HG03280 (cell line): ENCODE data around the gene CACNA2D3.
"Not testable (repeated sequence)": the region's sequence is repeated elsewhere in the genome, so short reads cannot be mapped to it uniquely, and the experiment has no call there.

ENCODE experiments used
- ATAC-seq: cut with Tn5 transposase; IDR thresholded peaks from one replicate; pipeline ENCODE4 v1.9.1; 2021; ENCODE audit warnings: mild to moderate bottlenecking, moderate library complexity; ENCODE audit not compliant: unreplicated experiment

CACNA2D3 gene

GRCh38 chr3:54608041-54608440 lies 485.7 kb downstream of the CACNA2D3 start:
- ATAC-seq: no peak

GRCh38 chr3:54619053-54619452 lies 496.7 kb downstream of the CACNA2D3 start:
- no peak for ATAC-seq

DNA sequence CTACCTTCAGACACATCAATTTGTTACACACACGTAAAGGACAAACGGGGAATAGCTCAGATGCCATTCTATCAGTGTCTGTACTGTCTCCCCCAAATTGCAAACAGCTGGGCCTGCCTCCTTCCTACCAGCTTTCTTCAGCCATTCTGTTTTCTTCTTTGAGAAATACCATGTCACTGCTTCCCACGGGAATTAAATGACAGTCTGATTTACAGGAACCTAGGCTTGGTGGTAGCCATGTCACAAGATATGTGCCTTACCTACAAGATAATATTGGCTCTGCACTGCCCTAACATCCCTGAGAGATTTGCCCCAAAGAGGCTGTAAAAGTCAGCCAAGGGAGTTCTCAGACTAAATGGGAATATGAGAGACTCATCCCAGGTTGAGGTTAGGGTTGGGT lies 497.2 kb downstream of the CACNA2D3 start:
- ATAC-seq: no peak

GRCh38 chr3:54621184-54621583 lies 498.8 kb downstream of the CACNA2D3 start:
- ATAC-seq: no peak

DNA sequence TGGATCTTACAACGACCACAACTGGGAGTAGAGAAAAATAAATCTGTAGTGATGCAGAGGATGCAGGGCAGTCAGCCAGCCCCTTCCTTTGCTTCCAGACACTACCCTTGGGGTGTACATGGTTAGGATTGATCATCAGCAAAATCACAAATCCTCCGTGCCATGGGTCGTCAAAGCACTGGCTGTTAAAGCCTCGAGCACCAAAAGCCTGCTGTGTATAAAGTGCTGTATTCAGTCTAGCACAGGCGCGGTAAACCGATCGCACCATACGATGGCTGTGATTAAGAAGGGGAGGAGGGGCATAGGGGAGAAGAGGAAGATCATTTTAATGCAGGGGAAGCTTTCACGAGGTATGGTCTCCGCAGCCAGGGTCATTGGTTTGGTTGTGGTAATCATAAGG lies 500.3 kb downstream of the CACNA2D3 start:
- ATAC-seq: no peak

- ATAC-seq: no peak
Observed at GRCh38 chr3:54625805-54626787, 503.7 kb downstream of the CACNA2D3 start.

GRCh38 chr3:54628888-54629441 lies 506.6 kb downstream of the CACNA2D3 start:
- no peak for ATAC-seq

DNA sequence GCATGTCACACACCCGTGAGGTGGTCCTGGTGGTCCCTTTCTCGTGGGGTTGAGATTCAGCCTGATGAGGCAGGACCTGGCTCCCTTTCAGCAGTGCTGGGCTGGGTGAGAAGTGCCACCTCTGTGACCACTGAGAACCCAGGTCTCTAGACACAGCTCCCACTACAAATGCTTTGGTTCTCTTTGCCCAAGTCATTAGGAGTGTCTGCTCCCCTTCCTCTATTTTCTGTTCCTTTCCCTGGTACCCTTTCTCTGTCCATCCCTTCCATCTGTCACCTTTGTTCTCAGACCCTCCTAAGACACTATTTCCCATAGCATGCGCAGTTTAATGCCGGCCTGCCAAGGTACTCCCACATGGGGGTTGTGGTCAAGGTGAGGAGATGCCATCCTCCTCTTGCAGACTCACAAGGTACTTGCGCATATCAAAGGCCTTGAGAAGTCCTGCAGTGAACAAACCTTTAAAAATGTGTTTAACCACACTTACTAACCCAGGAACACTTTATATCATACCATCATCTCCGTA lies 507.8 kb downstream of the CACNA2D3 start:
- ATAC-seq: no peak

GRCh38 chr3:54631001-54631400 lies 508.6 kb downstream of the CACNA2D3 start:
- not testable (repeated sequence) for ATAC-seq

DNA sequence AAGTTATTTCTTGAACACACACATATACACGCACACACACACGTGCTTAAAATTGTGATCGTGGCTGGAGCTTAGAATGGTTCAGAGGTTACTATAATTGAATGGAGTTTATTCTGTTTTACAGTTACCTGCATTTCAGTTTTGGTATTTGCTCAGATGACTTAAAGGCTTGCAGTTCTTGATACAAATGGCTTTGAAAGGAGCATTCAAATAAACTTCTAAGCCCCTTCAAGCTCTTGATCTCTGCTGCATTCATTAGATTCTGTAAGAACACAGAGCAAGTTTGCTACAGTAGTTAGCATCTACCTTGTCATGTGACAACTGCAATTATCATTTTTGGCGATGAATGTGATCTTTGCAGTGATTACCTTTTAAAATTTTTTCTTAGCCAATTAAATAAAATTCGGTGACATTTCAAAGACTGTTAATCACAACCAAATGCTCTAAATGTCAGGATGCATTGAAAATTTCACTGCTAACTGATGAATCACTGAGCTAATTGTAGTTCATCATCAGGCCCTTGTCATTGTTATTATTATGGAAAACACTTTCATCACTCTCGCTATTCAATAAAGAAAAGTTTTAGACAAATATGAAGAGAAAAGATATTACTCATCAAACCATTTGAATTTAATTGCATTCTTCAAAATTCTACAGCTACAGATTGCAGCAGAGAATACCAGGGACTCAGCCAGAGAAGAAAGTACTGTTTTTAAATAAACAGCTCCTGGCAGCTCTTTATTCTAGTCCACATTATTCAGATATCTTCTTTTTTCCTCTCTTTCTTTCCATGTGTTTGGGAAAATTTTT lies 509.4 kb downstream of the CACNA2D3 start:
- no peak for ATAC-seq

- ATAC-seq: no peak
Observed at GRCh38 chr3:54632326-54632665, 509.9 kb downstream of the CACNA2D3 start.

- no peak for ATAC-seq
Observed at GRCh38 chr3:54632834-54633233, 510.5 kb downstream of the CACNA2D3 start.

DNA sequence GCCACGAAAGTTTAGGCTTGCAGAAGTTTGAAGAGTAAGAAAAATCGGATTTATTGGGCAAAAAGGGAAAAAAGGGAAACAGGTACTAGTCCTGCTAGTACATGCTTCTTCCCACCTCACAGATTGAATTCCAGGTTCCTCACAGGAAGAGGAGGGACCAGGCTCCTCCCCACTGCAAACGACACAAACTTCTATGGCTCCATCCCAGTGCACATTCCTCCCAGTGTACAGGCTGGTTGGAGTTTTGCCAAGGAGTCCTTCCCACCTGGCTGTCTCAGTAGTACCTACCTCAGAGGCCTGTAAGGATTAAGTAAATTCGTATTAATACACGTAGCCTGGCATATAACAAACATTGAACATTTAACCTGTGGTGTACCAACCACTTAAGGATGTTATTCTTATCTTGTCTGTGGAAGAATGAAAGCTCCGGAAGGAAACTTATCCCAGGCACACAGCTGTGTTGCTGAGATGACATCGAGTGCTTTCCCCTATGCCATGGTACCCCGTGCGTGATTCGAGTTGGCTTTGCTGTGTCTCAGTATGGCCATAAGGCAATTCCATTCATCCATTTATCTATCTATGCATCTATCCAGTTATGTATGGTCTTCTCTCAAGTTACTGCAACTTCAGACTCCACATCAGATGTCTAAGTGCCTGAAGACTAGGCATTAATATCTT lies 511.2 kb downstream of the CACNA2D3 start:
- ATAC-seq: no peak

GRCh38 chr3:54634122-54634469 lies 511.7 kb downstream of the CACNA2D3 start:
- no peak for ATAC-seq

DNA sequence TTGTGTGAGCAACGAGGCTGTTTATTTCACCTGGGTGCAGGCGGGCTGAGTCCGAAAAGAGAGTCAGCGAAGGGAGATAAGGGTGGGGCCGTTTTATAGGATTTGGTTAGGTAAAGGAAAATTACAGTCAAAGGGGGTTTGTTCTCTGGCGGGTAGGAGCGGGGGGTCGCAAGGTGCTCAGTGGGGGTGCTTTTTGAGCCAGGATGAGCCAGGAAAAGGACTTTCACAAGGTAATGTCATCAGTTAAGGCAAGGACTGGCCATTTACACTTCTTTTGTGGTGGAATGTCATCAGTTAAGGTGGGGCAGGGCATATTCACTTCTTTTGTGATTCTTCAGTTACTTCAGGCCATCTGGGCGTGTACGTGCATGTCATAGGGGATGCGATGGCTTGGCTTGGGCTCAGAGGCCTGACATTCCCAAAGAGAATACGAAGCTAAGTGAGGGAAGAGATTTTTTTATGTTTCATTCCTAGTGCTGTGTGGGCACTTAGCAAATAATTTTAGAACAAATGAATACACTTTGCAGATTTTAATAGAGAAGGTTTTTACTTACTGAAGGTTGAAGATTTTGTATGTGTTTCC lies 517.5 kb downstream of the CACNA2D3 start:
- ATAC-seq: not testable (repeated sequence)

DNA sequence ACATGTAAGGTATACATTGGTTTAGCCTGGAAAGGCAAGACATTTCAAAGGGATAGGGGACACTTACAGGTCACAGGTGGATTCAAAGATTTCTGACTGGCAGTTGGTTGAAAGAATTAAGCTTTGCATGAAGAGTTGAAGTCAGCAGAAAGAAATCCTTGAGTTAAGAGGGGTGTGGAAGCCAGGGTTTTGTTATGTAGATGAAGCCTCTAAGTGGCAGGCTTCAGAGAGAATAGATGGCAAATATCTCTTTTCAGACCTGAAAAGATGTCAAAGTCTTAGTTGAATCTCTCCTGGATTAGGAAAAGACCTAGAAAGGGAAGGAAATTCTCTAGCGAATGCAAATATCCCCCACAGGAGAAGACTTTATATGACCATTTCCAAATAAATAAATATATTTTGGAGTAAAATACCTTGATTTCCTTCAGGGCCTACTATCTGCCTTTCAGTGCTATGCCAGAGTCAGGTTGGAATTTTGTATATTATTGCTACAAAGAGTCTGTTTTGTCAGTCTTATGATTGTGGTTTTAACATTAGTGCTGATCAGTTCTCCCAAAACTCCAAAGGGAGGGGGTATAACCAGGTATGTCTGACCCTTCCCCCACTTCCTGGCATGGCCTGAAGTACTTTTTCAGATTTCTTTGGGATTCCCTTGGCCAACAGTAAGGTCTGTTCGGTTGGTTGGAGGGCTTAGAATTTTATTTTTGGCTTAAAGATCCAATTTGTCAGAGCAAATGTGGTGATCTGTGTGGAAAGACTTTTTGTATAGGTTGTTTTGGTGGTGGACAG lies 519.1 kb downstream of the CACNA2D3 start:
- no peak for ATAC-seq

DNA sequence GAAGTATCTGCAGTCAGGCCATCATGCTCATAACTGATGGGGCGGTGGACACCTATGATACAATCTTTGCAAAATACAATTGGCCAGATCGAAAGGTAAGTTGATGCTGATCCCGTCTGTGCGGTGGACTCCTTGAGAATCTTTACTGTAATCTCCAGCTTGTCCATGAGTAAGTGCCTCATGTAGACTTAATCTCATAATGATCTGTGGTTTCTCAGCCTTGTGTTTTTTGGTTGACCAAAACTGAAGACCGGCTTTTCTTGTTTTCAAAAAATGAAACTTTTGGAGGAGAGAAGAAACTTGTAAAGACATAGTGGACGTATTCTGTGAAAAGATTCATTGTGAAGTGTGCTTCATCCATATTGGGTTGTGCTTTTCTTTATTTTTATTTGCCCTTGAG lies 519.8 kb downstream of the CACNA2D3 start:
- ATAC-seq: no peak

DNA sequence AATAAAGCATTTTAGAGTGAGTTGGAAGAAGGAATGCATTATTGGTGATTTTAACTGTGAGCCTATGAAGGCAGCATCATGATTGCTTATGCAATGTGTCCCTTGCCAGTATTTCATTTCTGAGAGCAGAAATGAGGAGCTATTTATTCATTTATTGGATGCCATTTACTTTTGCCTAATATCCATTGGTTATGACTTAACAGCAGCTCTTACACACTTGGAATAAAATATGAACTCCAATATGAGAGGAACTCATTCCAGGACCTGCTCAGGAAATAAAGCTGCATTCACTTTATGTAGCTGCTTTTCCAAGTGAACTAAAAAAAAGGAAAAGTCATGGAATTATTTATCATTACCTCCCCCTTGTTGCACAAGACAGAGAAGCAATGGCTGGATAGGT lies 525.4 kb downstream of the CACNA2D3 start:
- ATAC-seq: no peak

DNA sequence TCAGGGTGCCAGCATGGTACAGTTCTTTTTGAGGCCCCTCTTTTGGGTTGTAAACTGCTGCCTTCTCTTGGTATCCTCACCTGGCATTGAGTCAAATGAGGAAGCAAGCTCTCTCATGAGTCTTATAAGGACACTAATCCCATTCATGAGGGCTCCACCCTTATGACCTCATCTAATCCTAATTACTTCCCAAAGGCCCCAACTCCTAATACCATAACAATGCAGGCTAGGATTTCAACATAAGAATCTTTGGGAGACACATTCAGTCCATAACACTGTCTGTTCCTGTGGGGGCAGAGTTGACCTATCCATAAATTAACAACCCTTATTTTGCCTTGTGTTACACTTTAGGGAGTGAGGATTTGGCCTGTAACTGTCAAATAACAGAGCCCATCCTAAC lies 527.2 kb downstream of the CACNA2D3 start:
- no peak for ATAC-seq
